AG09309 (cell line): ENCODE results near the gene NIPBL.

Experiments used
- DNase-seq: peaks from one replicate; pipeline ENCODE4 v3.0.0-alpha.2; 2010; ENCODE audit warnings: low read depth
- H3K4me3 ChIP-seq: 2 replicates; pipeline ENCODE4 v1.5.1; 2011; ENCODE audit warnings: mild to moderate bottlenecking, low read depth, low read length, moderate library complexity; ENCODE audit not compliant: control insufficient read depth
- CTCF ChIP-seq: IDR thresholded peaks from 2 replicates; pipeline ENCODE4 v1.5.1; 2011; ENCODE audit warnings: mild to moderate bottlenecking, low read depth, low read length, inconsistent platforms; ENCODE audit not compliant: insufficient read depth, control insufficient read depth; ENCODE audit errors: missing control alignments

NIPBL gene

GRCh38 chr5:36936309-36936708, 59.7 kb downstream of the NIPBL start:
- DNase-seq, result no peak
- no peak overlapping the region for H3K4me3 ChIP-seq
- TF ChIP-seq CTCF, result no peak

GRCh38 chr5:36938129-36938528, 61.6 kb downstream of the NIPBL start:
- no peak for TF ChIP-seq CTCF
- DNase-seq, result no peak
- no peak overlapping the region for H3K4me3 ChIP-seq

GRCh38 chr5:36939969-36940858, 63.6 kb downstream of the NIPBL start:
- no peak overlapping the region for H3K4me3 ChIP-seq
- no peak for DNase-seq
- TF ChIP-seq CTCF, result no peak

GRCh38 chr5:36943584-36943983, 67.0 kb downstream of the NIPBL start:
- TF ChIP-seq CTCF, result no peak
- no peak overlapping the region for H3K4me3 ChIP-seq
- no peak for DNase-seq

GRCh38 chr5:36944024-36944423, 67.5 kb downstream of the NIPBL start:
- no peak for DNase-seq
- TF ChIP-seq CTCF, result no peak
- H3K4me3 ChIP-seq, result no peak overlapping the region

- peak; percentile 20 for TF ChIP-seq CTCF
- no peak overlapping the region for H3K4me3 ChIP-seq
- peak; percentile 39 for DNase-seq
Observed at GRCh38 chr5:36944607-36945225, 68.1 kb downstream of the NIPBL start.
